ENCODE results near the gene PARP16. TPM values are rescaled to one million over a fixed set of nuclear protein-coding genes. Genes with fewer than 3 reads are reported as not detected.
"Not testable (repeated sequence)": the region's sequence is repeated elsewhere in the genome, so short reads cannot be mapped to it uniquely, and the experiment has no call there.

PARP16 gene
- total RNA-seq, 3 donors from 2014 or later (not counting 1 experiment from before 2014, with no cell fraction given): 11.7 to 19.3 (median 16.4) TPM

- Histone ChIP-seq H3K4me1 (ENCODE audit: control insufficient read depth, insufficient read depth, low read length) (peaks cover 11% of the 10 kb centered on the region), H3K4me3 (ENCODE audit: low read length) (no peak overlapping the region), H3K27ac (ENCODE audit: low read length) (no peak overlapping the region), H3K36me3 (ENCODE audit: control insufficient read depth, insufficient read depth, low read length) (no peaks in the 10 kb centered on the region), H3K27me3 (ENCODE audit: control insufficient read depth, insufficient read depth, low read length) (no peaks in the 10 kb centered on the region), H3K9me3 (ENCODE audit: control insufficient read depth, insufficient read depth, low read length) (no peaks in the 10 kb centered on the region)
- Mint-ChIP-seq H3K4me1 (peaks cover 29 to 48% of the 10 kb centered on the region in 2 donors), H3K9me3 (no peaks in the 10 kb centered on the region), H3K27me3 (ENCODE audit: low read depth in 2 of 2) (no peaks in the 10 kb centered on the region), H3K36me3 (no peaks in the 10 kb centered on the region), H3K4me3 (no peak overlapping the region), H3K27ac (no peak overlapping the region)
- WGBS (ENCODE audit: insufficient coverage): 71% methylated on average over 1 of the region's 1 CpG
- DNase-seq (no peak), ATAC-seq (no peak)
- no peak for TF ChIP-seq CTCF (IDR thresholded peaks at IDR 0.05)
- intact Hi-C loops (cut with micrococcal nuclease): no loop called here
Observed at GRCh38 chr15:65277015-65277414, 9.7 kb downstream of the PARP16 start.

- Histone ChIP-seq H3K4me1 (ENCODE audit: control insufficient read depth, insufficient read depth, low read length) (peaks cover 11% of the 10 kb centered on the region), H3K4me3 (ENCODE audit: low read length) (no peak overlapping the region), H3K27ac (ENCODE audit: low read length) (no peak overlapping the region), H3K9me3 (ENCODE audit: control insufficient read depth, insufficient read depth, low read length) (no peaks in the 10 kb centered on the region), H3K27me3 (ENCODE audit: control insufficient read depth, insufficient read depth, low read length) (no peaks in the 10 kb centered on the region), H3K36me3 (ENCODE audit: control insufficient read depth, insufficient read depth, low read length) (peaks cover 3% of the 10 kb centered on the region)
- Mint-ChIP-seq H3K4me3 (no peak overlapping the region), H3K27ac (peak overlapping the region; percentile 32 to 43), H3K9me3 (no peaks in the 10 kb centered on the region), H3K36me3 (no peaks in the 10 kb centered on the region), H3K27me3 (ENCODE audit: low read depth in 2 of 2) (no peaks in the 10 kb centered on the region), H3K4me1 (peaks cover 29 to 49% of the 10 kb centered on the region in 2 donors)
- intact Hi-C loops (cut with micrococcal nuclease): no loop called here
- ATAC-seq (no peak), DNase-seq (no peak)
- no peak for TF ChIP-seq CTCF (IDR thresholded peaks at IDR 0.05)
- WGBS (ENCODE audit: insufficient coverage): 96% methylated on average over 2 of the region's 2 CpGs
Observed at GRCh38 chr15:65275728-65276126, 11.0 kb downstream of the PARP16 start.

- DNase-seq (peak in 1 of 2 donors; percentile 41), ATAC-seq (peak in 2 of 3 donors; percentile 21 to 24)
- Histone ChIP-seq H3K4me1 (ENCODE audit: control insufficient read depth, insufficient read depth, low read length) (peaks cover 11% of the 10 kb centered on the region), H3K36me3 (ENCODE audit: control insufficient read depth, insufficient read depth, low read length) (peaks cover 8% of the 10 kb centered on the region), H3K27ac (ENCODE audit: low read length) (no peak overlapping the region), H3K9me3 (ENCODE audit: control insufficient read depth, insufficient read depth, low read length) (no peaks in the 10 kb centered on the region), H3K27me3 (ENCODE audit: control insufficient read depth, insufficient read depth, low read length) (no peaks in the 10 kb centered on the region), H3K4me3 (ENCODE audit: low read length) (no peak overlapping the region)
- intact Hi-C loops (cut with micrococcal nuclease): no loop called here
- H3K4me3 Mint-ChIP-seq: no peak overlapping the region
- no peaks in the 10 kb centered on the region for H3K9me3 Mint-ChIP-seq
- H3K27ac Mint-ChIP-seq: peak overlapping the region; percentile 32 to 43
- no peak for TF ChIP-seq CTCF (IDR thresholded peaks at IDR 0.05)
- peaks cover 29 to 49% of the 10 kb centered on the region in 2 donors for H3K4me1 Mint-ChIP-seq
- WGBS (ENCODE audit: insufficient coverage): 55% methylated on average over 4 of the region's 4 CpGs
- no peaks in the 10 kb centered on the region for H3K36me3 Mint-ChIP-seq
- no peaks in the 10 kb centered on the region for H3K27me3 Mint-ChIP-seq (ENCODE audit: low read depth in 2 of 2)
Observed at GRCh38 chr15:65275104-65275727, 11.5 kb downstream of the PARP16 start.

GRCh38 chr15:65270811-65271545, 15.7 kb downstream of the PARP16 start:
- DNase-seq: peak in 1 of 2 donors; percentile 45
- H3K27me3 ChIP-seq (ENCODE audit: control insufficient read depth, insufficient read depth, low read length); H3K27me3 Mint-ChIP-seq (ENCODE audit: low read depth in 2 of 2); H3K9me3 ChIP-seq (ENCODE audit: control insufficient read depth, insufficient read depth, low read length); H3K36me3 Mint-ChIP-seq; H3K9me3 Mint-ChIP-seq; H3K4me1 ChIP-seq (ENCODE audit: control insufficient read depth, insufficient read depth, low read length); H3K27ac Mint-ChIP-seq; H3K4me3 Mint-ChIP-seq; H3K4me3 ChIP-seq (ENCODE audit: low read length); H3K27ac ChIP-seq (ENCODE audit: low read length); intact Hi-C loops (cut with micrococcal nuclease): not testable (repeated sequence)
- ATAC-seq: peak in 2 of 3 donors; percentile 38 to 48
- 61% methylated on average over 14 of the region's 15 CpGs for WGBS (ENCODE audit: insufficient coverage)
- peaks cover 22% of the 10 kb centered on the region for H3K36me3 ChIP-seq (ENCODE audit: control insufficient read depth, insufficient read depth, low read length)
- peaks cover 14 to 29% of the 10 kb centered on the region in 2 donors for H3K4me1 Mint-ChIP-seq
